Neural cell (in vitro differentiated cells): ENCODE measurements around the gene GPR82.

Experiments used
- EZH2 ChIP-seq: fragments of 200-600, 300-800 bp; shearing (Covaris generic), sonication (generic); IDR thresholded peaks from 2 replicates; pipeline ENCODE4 v1.6.1; 2014; ENCODE audit warnings: antibody characterized with exemption, low read length, borderline replicate concordance, mild to moderate bottlenecking; ENCODE audit not compliant: insufficient read depth, poor library complexity, severe bottlenecking
- MXI1 ChIP-seq: fragments of 450-650 bp; conservative IDR thresholded peaks from 2 replicates; pipeline ENCODE4 v1.6.1; 2014; ENCODE audit warnings: antibody characterized with exemption, mild to moderate bottlenecking; ENCODE audit not compliant: poor library complexity, severe bottlenecking
- POLR2AphosphoS5 ChIP-seq: IDR thresholded peaks from 2 replicates; pipeline ENCODE4 v1.6.1; 2012
- SMC3 ChIP-seq: fragments of 450-650 bp; conservative IDR thresholded peaks from 2 replicates; pipeline ENCODE4 v1.6.1; 2014; ENCODE audit warnings: antibody characterized with exemption, mild to moderate bottlenecking, moderate library complexity; ENCODE audit not compliant: poor library complexity
- TF ChIP-seq, protein P1 (sequence below): fragments of 450-650 bp; IDR thresholded peaks from 2 replicates; pipeline ENCODE4 v1.5.1; 2014; ENCODE audit warnings: antibody characterized with exemption, mild to moderate bottlenecking, moderate library complexity; ENCODE audit not compliant: poor library complexity, severe bottlenecking
- TF ChIP-seq, protein P2 (sequence below): IDR thresholded peaks from 2 replicates; pipeline ENCODE4 v1.6.1; 2012; ENCODE audit warnings: borderline replicate concordance

DNA sequence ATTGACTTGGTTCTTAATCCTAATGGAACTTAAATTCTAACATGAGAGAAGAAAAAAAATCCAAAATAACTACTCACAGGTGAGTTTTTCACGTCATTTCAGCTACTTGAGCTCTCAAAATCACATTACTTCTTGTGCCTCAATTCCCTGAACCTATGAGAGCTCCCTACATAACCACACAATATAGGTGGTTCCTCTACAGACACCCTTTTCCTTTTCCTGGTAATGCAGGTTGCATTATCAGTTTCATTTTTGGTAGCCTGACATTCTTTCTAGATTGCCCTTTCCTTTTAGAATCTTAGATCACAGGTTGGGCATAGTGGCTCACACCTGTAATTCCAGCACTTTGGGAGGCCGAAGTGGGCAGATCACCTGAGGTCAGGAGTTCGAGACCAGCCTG lies 31.0 kb upstream of the GPR82 start:
- TF ChIP-seq, protein P1, sequence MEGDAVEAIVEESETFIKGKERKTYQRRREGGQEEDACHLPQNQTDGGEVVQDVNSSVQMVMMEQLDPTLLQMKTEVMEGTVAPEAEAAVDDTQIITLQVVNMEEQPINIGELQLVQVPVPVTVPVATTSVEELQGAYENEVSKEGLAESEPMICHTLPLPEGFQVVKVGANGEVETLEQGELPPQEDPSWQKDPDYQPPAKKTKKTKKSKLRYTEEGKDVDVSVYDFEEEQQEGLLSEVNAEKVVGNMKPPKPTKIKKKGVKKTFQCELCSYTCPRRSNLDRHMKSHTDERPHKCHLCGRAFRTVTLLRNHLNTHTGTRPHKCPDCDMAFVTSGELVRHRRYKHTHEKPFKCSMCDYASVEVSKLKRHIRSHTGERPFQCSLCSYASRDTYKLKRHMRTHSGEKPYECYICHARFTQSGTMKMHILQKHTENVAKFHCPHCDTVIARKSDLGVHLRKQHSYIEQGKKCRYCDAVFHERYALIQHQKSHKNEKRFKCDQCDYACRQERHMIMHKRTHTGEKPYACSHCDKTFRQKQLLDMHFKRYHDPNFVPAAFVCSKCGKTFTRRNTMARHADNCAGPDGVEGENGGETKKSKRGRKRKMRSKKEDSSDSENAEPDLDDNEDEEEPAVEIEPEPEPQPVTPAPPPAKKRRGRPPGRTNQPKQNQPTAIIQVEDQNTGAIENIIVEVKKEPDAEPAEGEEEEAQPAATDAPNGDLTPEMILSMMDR = no peak
- TF ChIP-seq, protein P2, sequence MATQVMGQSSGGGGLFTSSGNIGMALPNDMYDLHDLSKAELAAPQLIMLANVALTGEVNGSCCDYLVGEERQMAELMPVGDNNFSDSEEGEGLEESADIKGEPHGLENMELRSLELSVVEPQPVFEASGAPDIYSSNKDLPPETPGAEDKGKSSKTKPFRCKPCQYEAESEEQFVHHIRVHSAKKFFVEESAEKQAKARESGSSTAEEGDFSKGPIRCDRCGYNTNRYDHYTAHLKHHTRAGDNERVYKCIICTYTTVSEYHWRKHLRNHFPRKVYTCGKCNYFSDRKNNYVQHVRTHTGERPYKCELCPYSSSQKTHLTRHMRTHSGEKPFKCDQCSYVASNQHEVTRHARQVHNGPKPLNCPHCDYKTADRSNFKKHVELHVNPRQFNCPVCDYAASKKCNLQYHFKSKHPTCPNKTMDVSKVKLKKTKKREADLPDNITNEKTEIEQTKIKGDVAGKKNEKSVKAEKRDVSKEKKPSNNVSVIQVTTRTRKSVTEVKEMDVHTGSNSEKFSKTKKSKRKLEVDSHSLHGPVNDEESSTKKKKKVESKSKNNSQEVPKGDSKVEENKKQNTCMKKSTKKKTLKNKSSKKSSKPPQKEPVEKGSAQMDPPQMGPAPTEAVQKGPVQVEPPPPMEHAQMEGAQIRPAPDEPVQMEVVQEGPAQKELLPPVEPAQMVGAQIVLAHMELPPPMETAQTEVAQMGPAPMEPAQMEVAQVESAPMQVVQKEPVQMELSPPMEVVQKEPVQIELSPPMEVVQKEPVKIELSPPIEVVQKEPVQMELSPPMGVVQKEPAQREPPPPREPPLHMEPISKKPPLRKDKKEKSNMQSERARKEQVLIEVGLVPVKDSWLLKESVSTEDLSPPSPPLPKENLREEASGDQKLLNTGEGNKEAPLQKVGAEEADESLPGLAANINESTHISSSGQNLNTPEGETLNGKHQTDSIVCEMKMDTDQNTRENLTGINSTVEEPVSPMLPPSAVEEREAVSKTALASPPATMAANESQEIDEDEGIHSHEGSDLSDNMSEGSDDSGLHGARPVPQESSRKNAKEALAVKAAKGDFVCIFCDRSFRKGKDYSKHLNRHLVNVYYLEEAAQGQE = no peak
- TF ChIP-seq EZH2 (no peak), POLR2AphosphoS5 (no peak), SMC3 (no peak), MXI1 (no peak)
